Sigmoid colon (tissue), 3 donors: Measurements from ENCODE around the gene PTPRQ.

Experiments
- POLR2A ChIP-seq, 2 donors: fragments of 450-650 bp; IDR thresholded peaks; one replicate each; pipeline ENCODE4 v1.6.1; 2016; ENCODE audit warnings: antibody characterized with exemption in 2 of 2, mild to moderate bottlenecking in 2 of 2, moderate library complexity in 2 of 2
- TF ChIP-seq, protein P1 (sequence below), 4 experiments: fragments of 450-650 bp in 3 of 4; fragments of 200-600 bp in 1 of 4; IDR thresholded peaks; one replicate each; pipeline ENCODE4 v1.5.1; 2016 to 2019; ENCODE audit warnings: antibody characterized with exemption in 4 of 4, mild to moderate bottlenecking in 3 of 4, moderate library complexity in 2 of 4

DNA sequence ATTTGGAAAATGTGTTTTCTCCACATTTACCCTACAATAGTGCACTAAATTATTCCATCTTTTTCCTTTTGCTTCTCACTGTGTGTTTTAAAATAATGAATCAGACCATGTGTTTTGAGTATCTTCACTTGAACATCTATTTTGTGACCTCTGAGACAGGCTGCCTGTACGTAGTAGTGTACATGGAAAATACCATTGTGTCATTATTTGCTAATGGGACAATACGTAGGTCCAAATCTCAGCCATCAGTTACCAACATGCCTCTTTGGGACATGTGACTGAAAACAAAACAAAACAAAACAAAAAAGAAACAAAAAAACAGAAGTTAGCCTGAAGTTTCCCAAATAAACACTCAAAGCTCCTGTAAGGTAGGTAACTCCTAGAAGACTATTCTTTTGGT is 256.3 kb downstream of the PTPRQ start:
- no peak for TF ChIP-seq POLR2A (IDR thresholded peaks at IDR 0.05)
- TF ChIP-seq, protein P1, sequence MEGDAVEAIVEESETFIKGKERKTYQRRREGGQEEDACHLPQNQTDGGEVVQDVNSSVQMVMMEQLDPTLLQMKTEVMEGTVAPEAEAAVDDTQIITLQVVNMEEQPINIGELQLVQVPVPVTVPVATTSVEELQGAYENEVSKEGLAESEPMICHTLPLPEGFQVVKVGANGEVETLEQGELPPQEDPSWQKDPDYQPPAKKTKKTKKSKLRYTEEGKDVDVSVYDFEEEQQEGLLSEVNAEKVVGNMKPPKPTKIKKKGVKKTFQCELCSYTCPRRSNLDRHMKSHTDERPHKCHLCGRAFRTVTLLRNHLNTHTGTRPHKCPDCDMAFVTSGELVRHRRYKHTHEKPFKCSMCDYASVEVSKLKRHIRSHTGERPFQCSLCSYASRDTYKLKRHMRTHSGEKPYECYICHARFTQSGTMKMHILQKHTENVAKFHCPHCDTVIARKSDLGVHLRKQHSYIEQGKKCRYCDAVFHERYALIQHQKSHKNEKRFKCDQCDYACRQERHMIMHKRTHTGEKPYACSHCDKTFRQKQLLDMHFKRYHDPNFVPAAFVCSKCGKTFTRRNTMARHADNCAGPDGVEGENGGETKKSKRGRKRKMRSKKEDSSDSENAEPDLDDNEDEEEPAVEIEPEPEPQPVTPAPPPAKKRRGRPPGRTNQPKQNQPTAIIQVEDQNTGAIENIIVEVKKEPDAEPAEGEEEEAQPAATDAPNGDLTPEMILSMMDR (IDR thresholded peaks at IDR 0.05) = no peak
